Panc1 (cell line): Measurements from ENCODE around the gene WIZ. TPM values are rescaled to one million over a fixed set of nuclear protein-coding genes. Genes with fewer than 3 reads are reported as not detected.

Source experiments
- ATAC-seq: fragments of 200-7000 bp; cut with Tn5 transposase; 2 replicates; pipeline ENCODE4 v1.9.1; 2020; ENCODE audit warnings: mild to moderate bottlenecking, moderate library complexity
- BruUV-seq: library from RNA; stranded (reverse); fragments of 400-500 nt; replicated peaks from 2 replicates; lab custom pipeline; 2021; lab: Mats Ljungman, UMichigan
- CTCF ChIA-PET: fragments of 300-600 bp; sonication (Branson Sonifier 250); formaldehyde crosslinking; loops from one replicate; lab custom pipeline; 2022; ENCODE audit warnings: antibody characterized with exemption; lab: Charles Lee
- POLR2A ChIA-PET: fragments of 300-600 bp; sonication (Branson Sonifier 250); formaldehyde crosslinking; loops from one replicate; lab custom pipeline; 2022; ENCODE audit warnings: antibody characterized with exemption; lab: Charles Lee
- DNase-seq: peaks from one replicate; pipeline ENCODE4 v3.0.0-alpha.2; 2010; ENCODE audit warnings: low read depth, low spot score
- H3K27ac ChIP-seq: 2 replicates; pipeline ENCODE4 v1.5.1; 2011; ENCODE audit warnings: mild to moderate bottlenecking, low read length, inconsistent platforms
- H3K27me3 ChIP-seq: fragments of 200-500 bp; sonication (Bioruptor generic); 2 replicates; pipeline ENCODE4 v1.6.0; 2014; ENCODE audit warnings: low read length, inconsistent platforms; ENCODE audit not compliant: control insufficient read depth, insufficient read depth
- H3K36me3 ChIP-seq: fragments of 200-500 bp; sonication (Bioruptor generic); 2 replicates; pipeline ENCODE4 v1.5.1; 2014; ENCODE audit warnings: inconsistent platforms, mild to moderate bottlenecking, low read length, moderate library complexity; ENCODE audit not compliant: control insufficient read depth, insufficient read depth
- H3K4me1 ChIP-seq: 2 replicates; pipeline ENCODE4 v1.5.1; 2011; ENCODE audit warnings: inconsistent platforms, mild to moderate bottlenecking, low read length, moderate library complexity; ENCODE audit not compliant: control insufficient read depth, insufficient read depth
- H3K4me3 ChIP-seq, 2 experiments: 2 replicates each; pipeline ENCODE4 v1.5.1; 2011 to 2012; ENCODE audit warnings: low read depth in 2 of 2, low read length in 2 of 2, mild to moderate bottlenecking in 2 of 2, inconsistent platforms in 1 of 2, moderate library complexity in 1 of 2
- H3K9me3 ChIP-seq: fragments of 200-500 bp; sonication (Bioruptor generic); 2 replicates; pipeline ENCODE4 v1.5.1; 2014; ENCODE audit warnings: low read depth, mild to moderate bottlenecking, inconsistent platforms, low read length, moderate library complexity; ENCODE audit not compliant: control insufficient read depth, insufficient read depth
- CTCF ChIP-seq: fragments of 450-650 bp; IDR thresholded peaks from 2 replicates; pipeline ENCODE4 v1.5.1; 2017; ENCODE audit warnings: mild to moderate bottlenecking
- POLR2AphosphoS5 ChIP-seq: IDR thresholded peaks from 2 replicates; pipeline ENCODE4 v1.6.1; 2012; ENCODE audit warnings: mild to moderate bottlenecking, low read depth, low read length, moderate library complexity
- REST ChIP-seq, 2 experiments: IDR thresholded peaks; 2 replicates each; pipeline ENCODE4 v1.6.1; 2011 to 2012; ENCODE audit warnings: low read depth in 2 of 2, control low read depth in 1 of 2, low read length in 1 of 2, mild to moderate bottlenecking in 1 of 2, moderate library complexity in 1 of 2; ENCODE audit not compliant: insufficient read depth in 1 of 2
- SIN3A ChIP-seq: IDR thresholded peaks from 2 replicates; pipeline ENCODE4 v1.6.1; 2012; ENCODE audit warnings: low read depth, mild to moderate bottlenecking, low read length, moderate library complexity, borderline replicate concordance; ENCODE audit not compliant: insufficient read depth
- TCF7L2 ChIP-seq: IDR thresholded peaks from 2 replicates; pipeline ENCODE4 v1.6.1; 2011; ENCODE audit warnings: mild to moderate bottlenecking, low read depth, low read length, inconsistent platforms
- in situ Hi-C: cut with HindIII; loops from 2 replicates; pipeline ENCODE4 v1.10.0; 2016; ENCODE audit warnings: low sequenced_read_pairs, low pct_unique_long_range_greater_than_20kb
- intact Hi-C: fragments of 100-400 bp; cut with micrococcal nuclease; formaldehyde crosslinking; loops from one replicate; pipeline ENCODE4 v1.10.0; 2022; ENCODE audit not compliant: unreplicated experiment
- total RNA-seq: library from RNA; stranded (reverse); gene quantifications from one replicate; pipeline ENCODE4 v1.2.1, GENCODE V29; 2021; ENCODE audit not compliant: unreplicated experiment

Gene WIZ
- total RNA-seq, 1 experiment from 2014 or later: 41.9 TPM

GRCh38 chr19:15443838-15444237 is 5.9 kb downstream of the WIZ start:
- no peaks in the 10 kb centered on the region; the same call in 1 of the 2 replicates for H3K4me1 ChIP-seq
- H3K27ac ChIP-seq: no peak overlapping the region
- no peak overlapping the region for H3K4me3 ChIP-seq
- in situ Hi-C loops (no loop called here), intact Hi-C loops (no loop called here)
- POLR2A ChIA-PET: no interaction called here
- H3K9me3 ChIP-seq: no peaks in the 10 kb centered on the region
- H3K27me3 ChIP-seq: no peaks in the 10 kb centered on the region
- H3K36me3 ChIP-seq: no peaks in the 10 kb centered on the region
- DNase-seq: no peak
- TF ChIP-seq REST (IDR thresholded peaks at IDR 0.05; ENCODE audit: insufficient read depth in 1 of 2, low read depth in 2 of 2, low read length in 1 of 2) (no peak), POLR2AphosphoS5 (no peak), CTCF (no peak), SIN3A (no peak), TCF7L2 (no peak)
- CTCF ChIA-PET: no interaction called here
- ATAC-seq: no peak
- BruUV-seq: no TSS peak

- TF ChIP-seq TCF7L2: no peak
- TF ChIP-seq CTCF: no peak
- TF ChIP-seq SIN3A: no peak
- H3K9me3 ChIP-seq: no peaks in the 10 kb centered on the region
- no peak overlapping the region for H3K27ac ChIP-seq
- H3K36me3 ChIP-seq: no peaks in the 10 kb centered on the region
- intact Hi-C loops: no loop called here
- H3K4me3 ChIP-seq: no peak overlapping the region
- ATAC-seq: no peak
- BruUV-seq: no TSS peak
- H3K27me3 ChIP-seq: no peaks in the 10 kb centered on the region
- CTCF ChIA-PET: no interaction called here
- H3K4me1 ChIP-seq: no peaks in the 10 kb centered on the region
- POLR2A ChIA-PET: no interaction called here
- in situ Hi-C loops: no loop called here
- no peak for DNase-seq
Measured at GRCh38 chr19:15443325-15443724, 6.4 kb downstream of the WIZ start.
